WTC11 (cell line): ENCODE results near the gene KCNJ1. TPM values are rescaled to one million over a fixed set of nuclear protein-coding genes. Genes with fewer than 3 reads are reported as not detected.
A peak's percentile ranks its signal among the peaks of the same experiment; 100 is the strongest.

Experiments used
- ATAC-seq: fragments of 200-7000 bp; cut with Tn5 transposase; 2 replicates; pipeline ENCODE4 v1.10.0; 2021; ENCODE audit warnings: mild to moderate bottlenecking, moderate library complexity
- CTCF ChIA-PET: fragments of 300-600 bp; sonication (Branson Sonifier 250); formaldehyde crosslinking; loops from one replicate; lab custom pipeline; 2021; ENCODE audit warnings: antibody characterized with exemption; lab: Charles Lee
- POLR2A ChIA-PET: fragments of 350-600 bp; sonication (Branson Sonifier 250); formaldehyde crosslinking; loops from one replicate; lab custom pipeline; 2021; ENCODE audit warnings: antibody characterized with exemption; lab: Charles Lee
- DNase-seq: peaks from one replicate; pipeline ENCODE4 v3.0.0; 2021; ENCODE audit warnings: low spot score
- H3K27ac Mint-ChIP-seq: 2 replicates; pipeline ENCODE4 v1.8.0; 2021; ENCODE audit warnings: mixed read lengths
- H3K27me3 Mint-ChIP-seq: 2 replicates; pipeline ENCODE4 v1.8.0; 2021; ENCODE audit warnings: low read depth, mild to moderate bottlenecking, moderate library complexity, mixed read lengths
- H3K36me3 Mint-ChIP-seq: 2 replicates; pipeline ENCODE4 v1.8.0; 2021; ENCODE audit warnings: mixed read lengths
- H3K4me1 Mint-ChIP-seq: 2 replicates; pipeline ENCODE4 v1.8.0; 2022; ENCODE audit warnings: mixed read lengths
- H3K4me3 Mint-ChIP-seq: 2 replicates; pipeline ENCODE4 v1.8.0; 2021; ENCODE audit warnings: mild to moderate bottlenecking, moderate library complexity, mixed read lengths
- H3K9me3 Mint-ChIP-seq: 2 replicates; pipeline ENCODE4 v1.8.0; 2021; ENCODE audit warnings: mixed read lengths
- E2F4 ChIP-seq: sonication (generic); formaldehyde crosslinking; IDR thresholded peaks from 2 replicates; pipeline ENCODE4 v1.8.1; 2022; ENCODE audit warnings: low read depth, mild to moderate bottlenecking, moderate library complexity, missing genetic modification reagents, borderline replicate concordance
- ETV6 ChIP-seq: sonication (generic); formaldehyde crosslinking; IDR thresholded peaks from 2 replicates; pipeline ENCODE4 v1.8.1; 2022; ENCODE audit warnings: mild to moderate bottlenecking, missing genetic modification reagents
- JAZF1 ChIP-seq: fragments of 250-450 bp; sonication (Bioruptor Pico); IDR thresholded peaks from 2 replicates; pipeline ENCODE4 v1.9.0; 2021; ENCODE audit warnings: moderate library complexity, mild to moderate bottlenecking, inconsistent platforms
- MLX ChIP-seq: sonication (generic); formaldehyde crosslinking; IDR thresholded peaks from 2 replicates; pipeline ENCODE4 v1.8.1; 2023; ENCODE audit warnings: mild to moderate bottlenecking, missing genetic modification reagents, moderate library complexity
- NFATC4 ChIP-seq: fragments of 250-450 bp; sonication (Bioruptor Pico); IDR thresholded peaks from 2 replicates; pipeline ENCODE4 v1.9.0; 2021; ENCODE audit warnings: mild to moderate bottlenecking
- PREB ChIP-seq: sonication (generic); formaldehyde crosslinking; IDR thresholded peaks from 2 replicates; pipeline ENCODE4 v1.8.1; 2022; ENCODE audit warnings: mild to moderate bottlenecking, missing genetic modification reagents, moderate library complexity, borderline replicate concordance
- STAT6 ChIP-seq: sonication (generic); formaldehyde crosslinking; conservative IDR thresholded peaks from 2 replicates; pipeline ENCODE4 v1.8.1; 2023; ENCODE audit warnings: mild to moderate bottlenecking, low read depth, missing genetic modification reagents, moderate library complexity
- TEAD1 ChIP-seq: sonication (generic); formaldehyde crosslinking; IDR thresholded peaks from 2 replicates; pipeline ENCODE4 v1.8.0; 2022; ENCODE audit warnings: mild to moderate bottlenecking, missing genetic modification reagents
- USF2 ChIP-seq: sonication (generic); formaldehyde crosslinking; IDR thresholded peaks from 2 replicates; pipeline ENCODE4 v1.8.1; 2023; ENCODE audit warnings: mild to moderate bottlenecking, missing genetic modification reagents, moderate library complexity
- ZNF263 ChIP-seq: sonication (generic); formaldehyde crosslinking; IDR thresholded peaks from 2 replicates; pipeline ENCODE4 v1.8.1; 2022; ENCODE audit warnings: low read depth, mild to moderate bottlenecking, moderate library complexity, missing genetic modification reagents
- total RNA-seq: library from RNA; stranded (reverse); gene quantifications from 3 replicates; pipeline ENCODE4 v1.2.3, GENCODE V29; 2021
- TF ChIP-seq, protein P1 (sequence below): fragments of 250-450 bp; sonication (Bioruptor Pico); IDR thresholded peaks from 2 replicates; pipeline ENCODE4 v1.9.0; 2021; ENCODE audit warnings: mild to moderate bottlenecking
- TF ChIP-seq, protein P2 (sequence below): sonication (generic); formaldehyde crosslinking; IDR thresholded peaks from 2 replicates; pipeline ENCODE4 v1.8.0; 2022; ENCODE audit warnings: mild to moderate bottlenecking, missing genetic modification reagents
- TF ChIP-seq, protein P3 (sequence below): fragments of 250-450 bp; sonication (Bioruptor Pico); IDR thresholded peaks from 2 replicates; pipeline ENCODE4 v1.9.0; 2021; ENCODE audit warnings: mild to moderate bottlenecking, borderline replicate concordance

KCNJ1 gene
- total RNA-seq, 1 experiment from 2014 or later = 0.24 TPM

- TF ChIP-seq, protein P1, sequence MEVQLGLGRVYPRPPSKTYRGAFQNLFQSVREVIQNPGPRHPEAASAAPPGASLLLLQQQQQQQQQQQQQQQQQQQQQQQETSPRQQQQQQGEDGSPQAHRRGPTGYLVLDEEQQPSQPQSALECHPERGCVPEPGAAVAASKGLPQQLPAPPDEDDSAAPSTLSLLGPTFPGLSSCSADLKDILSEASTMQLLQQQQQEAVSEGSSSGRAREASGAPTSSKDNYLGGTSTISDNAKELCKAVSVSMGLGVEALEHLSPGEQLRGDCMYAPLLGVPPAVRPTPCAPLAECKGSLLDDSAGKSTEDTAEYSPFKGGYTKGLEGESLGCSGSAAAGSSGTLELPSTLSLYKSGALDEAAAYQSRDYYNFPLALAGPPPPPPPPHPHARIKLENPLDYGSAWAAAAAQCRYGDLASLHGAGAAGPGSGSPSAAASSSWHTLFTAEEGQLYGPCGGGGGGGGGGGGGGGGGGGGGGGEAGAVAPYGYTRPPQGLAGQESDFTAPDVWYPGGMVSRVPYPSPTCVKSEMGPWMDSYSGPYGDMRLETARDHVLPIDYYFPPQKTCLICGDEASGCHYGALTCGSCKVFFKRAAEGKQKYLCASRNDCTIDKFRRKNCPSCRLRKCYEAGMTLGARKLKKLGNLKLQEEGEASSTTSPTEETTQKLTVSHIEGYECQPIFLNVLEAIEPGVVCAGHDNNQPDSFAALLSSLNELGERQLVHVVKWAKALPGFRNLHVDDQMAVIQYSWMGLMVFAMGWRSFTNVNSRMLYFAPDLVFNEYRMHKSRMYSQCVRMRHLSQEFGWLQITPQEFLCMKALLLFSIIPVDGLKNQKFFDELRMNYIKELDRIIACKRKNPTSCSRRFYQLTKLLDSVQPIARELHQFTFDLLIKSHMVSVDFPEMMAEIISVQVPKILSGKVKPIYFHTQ (CRISPR knock-in tag) = no peak
- TF ChIP-seq, protein P2, sequence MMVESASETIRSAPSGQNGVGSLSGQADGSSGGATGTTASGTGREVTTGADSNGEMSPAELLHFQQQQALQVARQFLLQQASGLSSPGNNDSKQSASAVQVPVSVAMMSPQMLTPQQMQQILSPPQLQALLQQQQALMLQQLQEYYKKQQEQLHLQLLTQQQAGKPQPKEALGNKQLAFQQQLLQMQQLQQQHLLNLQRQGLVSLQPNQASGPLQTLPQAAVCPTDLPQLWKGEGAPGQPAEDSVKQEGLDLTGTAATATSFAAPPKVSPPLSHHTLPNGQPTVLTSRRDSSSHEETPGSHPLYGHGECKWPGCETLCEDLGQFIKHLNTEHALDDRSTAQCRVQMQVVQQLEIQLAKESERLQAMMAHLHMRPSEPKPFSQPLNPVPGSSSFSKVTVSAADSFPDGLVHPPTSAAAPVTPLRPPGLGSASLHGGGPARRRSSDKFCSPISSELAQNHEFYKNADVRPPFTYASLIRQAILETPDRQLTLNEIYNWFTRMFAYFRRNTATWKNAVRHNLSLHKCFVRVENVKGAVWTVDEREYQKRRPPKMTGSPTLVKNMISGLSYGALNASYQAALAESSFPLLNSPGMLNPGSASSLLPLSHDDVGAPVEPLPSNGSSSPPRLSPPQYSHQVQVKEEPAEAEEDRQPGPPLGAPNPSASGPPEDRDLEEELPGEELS (CRISPR knock-in tag) = no peak
- TF ChIP-seq E2F4 (CRISPR knock-in tag) (no peak), ETV6 (CRISPR knock-in tag) (no peak), MLX (no peak)
- TF ChIP-seq, all 79 proteins: peak for 0
Measured at GRCh38 chr11:128796270-128796669, 70.8 kb downstream of the KCNJ1 start (continued).

DNA sequence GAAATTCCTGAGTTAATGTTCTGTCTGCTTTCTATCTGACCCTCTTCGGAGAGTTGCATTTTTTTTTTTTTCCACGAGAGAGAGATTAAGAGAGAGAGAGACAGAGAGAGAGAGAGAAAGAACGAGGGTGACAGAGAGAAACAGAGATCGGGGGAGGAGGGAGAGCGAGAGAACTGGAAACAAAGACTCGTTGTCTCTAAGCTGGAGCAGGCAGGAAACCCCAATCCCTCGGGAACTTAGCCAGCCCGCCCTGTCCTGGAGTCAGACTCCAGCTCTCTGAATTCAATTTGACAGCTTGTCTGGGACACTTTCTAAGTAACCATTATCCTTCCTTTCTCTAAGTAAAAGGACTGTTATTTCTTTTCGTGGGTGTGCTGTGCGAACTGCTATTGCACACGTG, 76.9 kb downstream of the KCNJ1 start:
- POLR2A ChIA-PET = interaction anchor here (0.7 kb wide), 1 partner anchor 38 kb away, joined by 3 read pairs; no protein-coding TSS in a partner anchor
- H3K36me3 Mint-ChIP-seq = no peaks in the 10 kb centered on the region
- peak; percentile 51 for ATAC-seq
- TF ChIP-seq TEAD1 (CRISPR knock-in tag) (no peak), STAT6 (CRISPR knock-in tag) (no peak), JAZF1 (CRISPR knock-in tag) (no peak)
- TF ChIP-seq, all 79 proteins: peak for 0
- Mint-ChIP-seq H3K9me3 (no peaks in the 10 kb centered on the region), H3K27me3 (no peaks in the 10 kb centered on the region; the same call in none of the 2 replicates), H3K4me3 (no peak overlapping the region), H3K4me1 (peaks cover 31% of the 10 kb centered on the region), H3K27ac (no peak overlapping the region)
- DNase-seq = no peak
- CTCF ChIA-PET = interaction anchor here (0.7 to 1.2 kb wide), 5 partner anchors 11 to 234 kb away, joined by 3 to 4 read pairs (median 3); no protein-coding TSS in a partner anchor

GRCh38 chr11:128789497-128790150, 77.5 kb downstream of the KCNJ1 start:
- Mint-ChIP-seq H3K4me3 (no peak overlapping the region), H3K27me3 (no peaks in the 10 kb centered on the region; the same call in none of the 2 replicates), H3K9me3 (no peaks in the 10 kb centered on the region), H3K36me3 (no peaks in the 10 kb centered on the region), H3K27ac (no peak overlapping the region), H3K4me1 (peaks cover 35% of the 10 kb centered on the region)
- ATAC-seq = no peak
- TF ChIP-seq PREB (CRISPR knock-in tag) (no peak), ZNF263 (no peak), NFATC4 (CRISPR knock-in tag) (no peak), USF2 (CRISPR knock-in tag) (no peak)
- TF ChIP-seq, protein P3, sequence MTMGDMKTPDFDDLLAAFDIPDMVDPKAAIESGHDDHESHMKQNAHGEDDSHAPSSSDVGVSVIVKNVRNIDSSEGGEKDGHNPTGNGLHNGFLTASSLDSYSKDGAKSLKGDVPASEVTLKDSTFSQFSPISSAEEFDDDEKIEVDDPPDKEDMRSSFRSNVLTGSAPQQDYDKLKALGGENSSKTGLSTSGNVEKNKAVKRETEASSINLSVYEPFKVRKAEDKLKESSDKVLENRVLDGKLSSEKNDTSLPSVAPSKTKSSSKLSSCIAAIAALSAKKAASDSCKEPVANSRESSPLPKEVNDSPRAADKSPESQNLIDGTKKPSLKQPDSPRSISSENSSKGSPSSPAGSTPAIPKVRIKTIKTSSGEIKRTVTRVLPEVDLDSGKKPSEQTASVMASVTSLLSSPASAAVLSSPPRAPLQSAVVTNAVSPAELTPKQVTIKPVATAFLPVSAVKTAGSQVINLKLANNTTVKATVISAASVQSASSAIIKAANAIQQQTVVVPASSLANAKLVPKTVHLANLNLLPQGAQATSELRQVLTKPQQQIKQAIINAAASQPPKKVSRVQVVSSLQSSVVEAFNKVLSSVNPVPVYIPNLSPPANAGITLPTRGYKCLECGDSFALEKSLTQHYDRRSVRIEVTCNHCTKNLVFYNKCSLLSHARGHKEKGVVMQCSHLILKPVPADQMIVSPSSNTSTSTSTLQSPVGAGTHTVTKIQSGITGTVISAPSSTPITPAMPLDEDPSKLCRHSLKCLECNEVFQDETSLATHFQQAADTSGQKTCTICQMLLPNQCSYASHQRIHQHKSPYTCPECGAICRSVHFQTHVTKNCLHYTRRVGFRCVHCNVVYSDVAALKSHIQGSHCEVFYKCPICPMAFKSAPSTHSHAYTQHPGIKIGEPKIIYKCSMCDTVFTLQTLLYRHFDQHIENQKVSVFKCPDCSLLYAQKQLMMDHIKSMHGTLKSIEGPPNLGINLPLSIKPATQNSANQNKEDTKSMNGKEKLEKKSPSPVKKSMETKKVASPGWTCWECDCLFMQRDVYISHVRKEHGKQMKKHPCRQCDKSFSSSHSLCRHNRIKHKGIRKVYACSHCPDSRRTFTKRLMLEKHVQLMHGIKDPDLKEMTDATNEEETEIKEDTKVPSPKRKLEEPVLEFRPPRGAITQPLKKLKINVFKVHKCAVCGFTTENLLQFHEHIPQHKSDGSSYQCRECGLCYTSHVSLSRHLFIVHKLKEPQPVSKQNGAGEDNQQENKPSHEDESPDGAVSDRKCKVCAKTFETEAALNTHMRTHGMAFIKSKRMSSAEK (CRISPR knock-in tag) = no peak
- no peak for DNase-seq
- ChIA-PET CTCF (interaction anchor here (0.7 to 1.2 kb wide), 4 partner anchors 18 to 234 kb away, joined by 3 to 4 read pairs (median 3); no protein-coding TSS in a partner anchor), POLR2A (interaction anchor here (0.7 kb wide), 1 partner anchor 38 kb away, joined by 3 read pairs; no protein-coding TSS in a partner anchor)
